OCI-LY3 (cell line): Measurements from ENCODE around the gene C1orf232.
A peak's percentile ranks its signal among the peaks of the same experiment; 100 is the strongest.

Experiments used
- H2AFZ ChIP-seq: fragments of 200-600, 300-600 bp; shearing (Covaris generic); 2 replicates; pipeline ENCODE4 v1.6.0; 2014; ENCODE audit warnings: antibody characterized with exemption, low read depth, low read length
- H3K27ac ChIP-seq: fragments of 200-600, 300-600 bp; sonication (generic); 2 replicates; pipeline ENCODE4 v1.5.1; 2014; ENCODE audit warnings: mild to moderate bottlenecking, low read length, moderate library complexity, mixed read lengths
- H3K27me3 ChIP-seq: fragments of 200-600, 300-600 bp; sonication (generic); 2 replicates; pipeline ENCODE4 v1.6.1; 2014; ENCODE audit warnings: low read depth, low read length, mixed read lengths
- H3K36me3 ChIP-seq: fragments of 200-600, 300-600 bp; sonication (generic); replicated peaks from 2 replicates; pipeline ENCODE3; 2014; ENCODE audit warnings: low read depth, low read length, mixed read lengths
- H3K4me1 ChIP-seq: fragments of 300-600, 200-600 bp; sonication (generic); 2 replicates; pipeline ENCODE4 v1.6.1; 2014; ENCODE audit warnings: low read length, mixed read lengths
- H3K4me2 ChIP-seq: fragments of 200-600, 300-600 bp; sonication (generic); 2 replicates; pipeline ENCODE4 v1.6.1; 2014; ENCODE audit warnings: low read length, mixed read lengths
- H3K4me3 ChIP-seq: fragments of 300-600, 200-600 bp; sonication (generic); 2 replicates; pipeline ENCODE4 v1.5.1; 2014; ENCODE audit warnings: antibody characterized with exemption, mild to moderate bottlenecking, low read length, moderate library complexity
- H3K79me2 ChIP-seq: fragments of 300-600, 200-600 bp; shearing (Covaris generic); 2 replicates; pipeline ENCODE4 v1.6.1; 2014; ENCODE audit warnings: mild to moderate bottlenecking, low read length, mixed read lengths
- H3K9ac ChIP-seq: fragments of 300-600, 200-600 bp; shearing (Covaris generic); 2 replicates; pipeline ENCODE4 v1.6.0; 2014; ENCODE audit warnings: mild to moderate bottlenecking, low read length, moderate library complexity
- H3K9me3 ChIP-seq: fragments of 200-600, 300-600 bp; shearing (Covaris generic); 2 replicates; pipeline ENCODE4 v1.6.1; 2014; ENCODE audit warnings: low read length, mixed read lengths; ENCODE audit not compliant: insufficient read depth
- H4K20me1 ChIP-seq: fragments of 200-600, 300-600 bp; sonication (generic); 2 replicates; pipeline ENCODE4 v1.6.1; 2016; ENCODE audit warnings: low read length, mixed read lengths; ENCODE audit not compliant: insufficient read depth
- EZH2phosphoT487 ChIP-seq: fragments of 200-600 bp; shearing (Covaris generic); IDR thresholded peaks from 2 replicates; pipeline ENCODE4 v1.6.1; 2018; ENCODE audit warnings: antibody characterized with exemption, mixed run types, low read depth
- TF ChIP-seq, protein P1 (sequence below): fragments of 200-600, 300-600 bp; sonication (generic); IDR thresholded peaks from 2 replicates; pipeline ENCODE4 v1.5.1; 2014; ENCODE audit warnings: antibody characterized with exemption, low read length, low read depth

The C1orf232 gene

DNA sequence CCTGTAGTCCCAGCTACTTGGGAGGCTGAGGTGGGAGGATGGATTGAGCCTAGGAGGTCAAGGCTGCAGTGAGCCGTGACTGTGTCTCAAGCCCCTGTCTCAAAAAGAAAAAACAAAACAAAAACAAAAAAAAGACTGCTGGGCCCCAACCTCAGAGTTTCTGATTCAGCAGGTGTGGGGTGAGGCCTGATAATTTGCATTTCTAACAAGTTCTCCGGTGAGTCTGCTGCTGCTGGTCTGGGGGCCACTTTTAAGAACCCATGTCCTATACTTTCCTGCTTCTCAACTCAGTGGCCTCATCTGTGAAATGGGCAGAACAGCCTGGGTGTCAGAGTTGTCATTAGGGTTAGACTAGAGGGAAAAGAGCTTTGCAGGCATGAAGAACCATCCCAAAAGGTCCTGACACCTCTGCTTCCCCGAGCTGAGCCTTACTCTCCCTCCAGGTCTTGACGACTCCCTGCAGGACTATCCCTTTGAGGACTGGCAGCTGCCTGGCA lies 11.3 kb upstream of the C1orf232 start:
- H3K9me3 ChIP-seq, result no peaks in the 10 kb centered on the region

DNA sequence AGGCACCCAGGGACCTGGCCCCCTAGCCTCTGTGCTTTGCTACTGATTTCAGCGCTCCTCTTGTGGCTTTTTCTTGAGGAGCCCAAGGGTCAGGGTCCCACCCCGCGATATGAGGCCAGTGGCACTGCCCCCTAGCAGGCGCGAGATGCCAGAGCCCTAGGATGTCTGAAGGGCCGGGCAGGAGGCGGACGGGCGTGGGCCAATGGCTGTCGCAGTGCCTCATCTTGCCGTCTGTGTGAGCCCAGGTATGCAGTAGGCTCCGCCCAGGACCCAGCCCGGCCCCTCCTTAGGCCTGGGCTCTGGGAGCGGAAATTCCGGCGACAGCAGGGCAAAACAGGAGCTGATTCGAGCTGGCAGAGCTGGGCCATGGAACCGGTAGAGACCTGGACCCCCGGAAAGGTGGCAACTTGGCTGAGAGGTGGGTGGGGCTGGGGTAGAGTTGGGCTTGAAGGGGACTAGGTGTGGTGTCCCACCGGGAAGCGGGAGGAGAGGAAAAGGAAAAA lies 8.5 kb upstream of the C1orf232 start, which contains the start of gene CNKSR1:
Gene CNKSR1, plus strand, starts transcription at position 310 of the 503 bp plus-strand sequence. Its CDS starts 57 bp downstream, at position 367.
- Histone ChIP-seq H3K4me3 (no peak within 1 kb of the TSS), H3K79me2 (no peaks in the 10 kb centered on the region), H4K20me1 (no peaks in the 10 kb centered on the region), H2AFZ (no peak within 1 kb of the TSS), H3K27ac (no peak within 1 kb of the TSS), H3K9me3 (no peaks in the 10 kb centered on the region), H3K4me1 (no peaks in the 10 kb centered on the region), H3K9ac (no peak within 1 kb of the TSS), H3K36me3 (no peaks in the 10 kb centered on the region), H3K4me2 (no peak within 1 kb of the TSS), H3K27me3 (no peaks in the 10 kb centered on the region)
- no peak for TF ChIP-seq EZH2phosphoT487
- TF ChIP-seq, protein P1, sequence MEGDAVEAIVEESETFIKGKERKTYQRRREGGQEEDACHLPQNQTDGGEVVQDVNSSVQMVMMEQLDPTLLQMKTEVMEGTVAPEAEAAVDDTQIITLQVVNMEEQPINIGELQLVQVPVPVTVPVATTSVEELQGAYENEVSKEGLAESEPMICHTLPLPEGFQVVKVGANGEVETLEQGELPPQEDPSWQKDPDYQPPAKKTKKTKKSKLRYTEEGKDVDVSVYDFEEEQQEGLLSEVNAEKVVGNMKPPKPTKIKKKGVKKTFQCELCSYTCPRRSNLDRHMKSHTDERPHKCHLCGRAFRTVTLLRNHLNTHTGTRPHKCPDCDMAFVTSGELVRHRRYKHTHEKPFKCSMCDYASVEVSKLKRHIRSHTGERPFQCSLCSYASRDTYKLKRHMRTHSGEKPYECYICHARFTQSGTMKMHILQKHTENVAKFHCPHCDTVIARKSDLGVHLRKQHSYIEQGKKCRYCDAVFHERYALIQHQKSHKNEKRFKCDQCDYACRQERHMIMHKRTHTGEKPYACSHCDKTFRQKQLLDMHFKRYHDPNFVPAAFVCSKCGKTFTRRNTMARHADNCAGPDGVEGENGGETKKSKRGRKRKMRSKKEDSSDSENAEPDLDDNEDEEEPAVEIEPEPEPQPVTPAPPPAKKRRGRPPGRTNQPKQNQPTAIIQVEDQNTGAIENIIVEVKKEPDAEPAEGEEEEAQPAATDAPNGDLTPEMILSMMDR, result no peak

More for the DNA sequence above, 11.3 kb upstream of the C1orf232 start:
- Histone ChIP-seq H2AFZ (no peak overlapping the region), H4K20me1 (no peaks in the 10 kb centered on the region), H3K36me3 (no peaks in the 10 kb centered on the region), H3K79me2 (no peaks in the 10 kb centered on the region), H3K9ac (no peak overlapping the region), H3K4me2 (no peak overlapping the region), H3K4me3 (no peak overlapping the region), H3K27ac (no peak overlapping the region), H3K27me3 (no peaks in the 10 kb centered on the region), H3K4me1 (no peaks in the 10 kb centered on the region)
- TF ChIP-seq, protein P1, result no peak
- no peak for TF ChIP-seq EZH2phosphoT487

DNA sequence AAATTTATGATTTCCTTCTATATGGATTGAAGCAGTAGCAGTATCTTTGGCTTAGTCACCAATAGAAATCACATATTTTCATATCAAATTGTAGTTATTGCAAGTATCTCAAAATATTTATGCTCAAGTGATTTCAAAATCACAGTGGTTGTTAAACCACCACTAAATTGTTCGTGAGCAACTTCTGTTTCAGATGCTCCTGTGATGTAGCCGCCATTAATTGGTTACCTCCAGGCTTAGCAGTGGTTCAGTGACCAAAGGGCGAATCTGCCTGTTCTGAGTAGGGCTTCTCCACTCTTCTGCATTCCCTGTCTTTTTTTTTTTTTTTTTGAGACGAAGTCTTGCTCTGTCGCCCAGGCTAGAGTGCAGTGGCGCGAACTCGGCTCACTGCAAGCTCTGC lies 6.6 kb upstream of the C1orf232 start:
- TF ChIP-seq, protein P1, result no peak
- no peak for TF ChIP-seq EZH2phosphoT487
- Histone ChIP-seq H3K9ac (no peak overlapping the region), H3K9me3 (no peaks in the 10 kb centered on the region), H3K27me3 (no peaks in the 10 kb centered on the region), H4K20me1 (no peaks in the 10 kb centered on the region), H3K27ac (no peak overlapping the region), H3K4me1 (0 out of 2 replicates have a peak, but pooled peaks cover 6% of the 10 kb centered on the region), H3K4me3 (no peak overlapping the region), H3K4me2 (no peak overlapping the region), H2AFZ (no peak overlapping the region), H3K79me2 (peaks cover 11% of the 10 kb centered on the region), H3K36me3 (no peaks in the 10 kb centered on the region)

DNA sequence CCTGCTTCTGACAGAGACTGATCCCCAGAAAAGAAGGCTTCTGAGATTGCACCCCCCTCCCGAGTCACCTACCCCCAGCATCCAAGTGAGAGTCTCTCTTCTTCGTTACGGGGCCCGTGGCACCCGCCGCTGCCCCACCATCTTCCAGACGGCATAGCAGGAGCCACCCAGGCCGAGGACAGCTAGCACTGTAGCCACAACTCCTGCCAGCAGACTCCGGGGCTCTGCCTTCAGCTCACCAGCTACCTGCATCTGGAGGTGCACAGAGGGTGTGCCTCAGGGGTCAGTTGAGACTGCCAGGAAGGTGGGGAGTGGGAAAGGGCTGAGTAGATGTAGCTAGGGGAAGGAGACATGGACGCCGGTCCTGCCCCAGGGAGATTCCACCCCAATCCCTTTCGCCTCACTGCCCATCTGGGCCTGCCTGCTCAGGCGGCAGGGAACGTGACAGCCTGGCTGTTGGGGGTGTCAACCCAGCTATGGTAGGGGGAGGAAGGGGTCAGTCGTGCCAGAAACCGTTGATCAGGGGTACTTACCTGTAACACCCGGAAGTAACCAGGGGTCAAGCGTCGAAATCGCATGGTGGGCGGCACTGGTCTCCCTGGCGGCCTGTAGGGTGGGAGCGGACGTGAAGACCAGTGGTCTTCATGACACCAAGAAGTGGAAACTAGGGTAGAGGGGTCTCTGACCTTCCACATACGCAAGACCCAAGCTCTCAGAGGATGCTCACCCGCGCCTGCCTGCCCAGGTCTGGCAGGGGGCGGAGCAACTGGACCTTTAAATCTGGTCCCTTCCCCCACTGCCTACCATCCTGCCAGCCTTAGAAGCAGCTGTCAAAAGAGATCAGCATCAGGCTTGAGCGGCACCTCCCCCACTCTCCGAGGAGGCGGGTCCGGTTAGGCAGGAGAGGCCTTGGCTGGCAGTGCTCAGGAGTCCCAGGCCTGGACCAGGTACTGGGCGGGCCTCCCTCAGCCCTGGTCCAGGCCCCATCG lies 2.6 kb upstream of the C1orf232 start, which contains the start of gene ZNF593OS:
Gene ZNF593OS, minus strand, starts transcription at position 749 of the 989 bp plus-strand sequence. Its CDS starts 171 bp downstream, at position 578.
- Histone ChIP-seq H3K27ac (no peak within 1 kb of the TSS), H3K79me2 (peaks cover 18% of the 10 kb centered on the region)

More for the DNA sequence above, 2.6 kb upstream of the C1orf232 start, which contains the start of gene ZNF593OS:
- Histone ChIP-seq H3K27me3 (no peaks in the 10 kb centered on the region), H2AFZ (no peak within 1 kb of the TSS), H3K4me1 (0 out of 2 replicates have a peak, but pooled peaks cover 10% of the 10 kb centered on the region), H3K4me3 (peak within 1 kb of the TSS; percentile 98), H3K9me3 (no peaks in the 10 kb centered on the region), H3K9ac (peak within 1 kb of the TSS; percentile 87; the same call in 1 of the 2 replicates), H3K4me2 (peak within 1 kb of the TSS; percentile 96), H3K36me3 (no peaks in the 10 kb centered on the region), H4K20me1 (no peaks in the 10 kb centered on the region)
- no peak for TF ChIP-seq EZH2phosphoT487
- TF ChIP-seq, protein P1, result no peak
